Naive B cell (primary cell): ENCODE data around the gene RIPPLY1. TPM values are rescaled to one million over a fixed set of nuclear protein-coding genes. Genes with fewer than 3 reads are reported as not detected.
"Not testable (repeated sequence)": the region's sequence is repeated elsewhere in the genome, so short reads cannot be mapped to it uniquely, and the experiment has no call there.

Experiments
- ATAC-seq, 2 donors: fragments of 150-1000 bp; cut with Tn5 transposase; 2 replicates each; pipeline ENCODE4 v1.10.0; 2021; ENCODE audit warnings: low read depth in 2 of 2, mild to moderate bottlenecking in 2 of 2, moderate library complexity in 2 of 2
- DNase-seq: peaks from one replicate; pipeline ENCODE4 v3.0.0; 2022
- H3K27ac Mint-ChIP-seq, 6 donors: one replicate each; pipeline ENCODE4 v1.8.0; 2020 to 2022; ENCODE audit warnings: mild to moderate bottlenecking in 6 of 6, mixed read lengths in 6 of 6, moderate library complexity in 5 of 6, inconsistent platforms in 2 of 6
- H3K27me3 Mint-ChIP-seq, 3 donors: one replicate each; pipeline ENCODE4 v1.8.0; 2021 to 2022; ENCODE audit warnings: mixed read lengths in 3 of 3, mild to moderate bottlenecking in 1 of 3
- H3K36me3 Mint-ChIP-seq, 2 donors: one replicate each; pipeline ENCODE4 v1.8.0; 2020 to 2022; ENCODE audit warnings: mixed read lengths in 2 of 2, inconsistent platforms in 1 of 2, mild to moderate bottlenecking in 1 of 2
- H3K4me1 Mint-ChIP-seq, 3 donors: one replicate each; pipeline ENCODE4 v1.8.0; 2020 to 2022; ENCODE audit warnings: mixed read lengths in 3 of 3, inconsistent platforms in 1 of 3, mild to moderate bottlenecking in 1 of 3, moderate library complexity in 1 of 3
- H3K4me3 Mint-ChIP-seq, 8 donors: one replicate each; pipeline ENCODE4 v1.8.0; 2020 to 2022; ENCODE audit warnings: mild to moderate bottlenecking in 8 of 8, mixed read lengths in 8 of 8, moderate library complexity in 8 of 8, inconsistent platforms in 2 of 8
- H3K9me3 Mint-ChIP-seq, 7 donors: one replicate each; pipeline ENCODE4 v1.8.0; 2020 to 2022; ENCODE audit warnings: mixed read lengths in 7 of 7, mild to moderate bottlenecking in 5 of 7, inconsistent platforms in 2 of 7, moderate library complexity in 1 of 7
- polyA plus RNA-seq, 6 donors: library from polyadenylated mRNA; unstranded; fragments of 300-500 nt; fragmentation: Illumina TruSeq; gene quantifications; one replicate each; pipeline ENCODE4 v1.2.3, GENCODE V29; 2021; ENCODE audit warnings: low read depth in 6 of 6

Gene RIPPLY1
- polyA plus RNA-seq, 6 donors from 2014 or later, result not detected

GRCh38 chrX:106901781-106902219 is 1.3 kb downstream of the RIPPLY1 start:
- no peaks in the 10 kb centered on the region for H3K4me1 Mint-ChIP-seq
- H3K27ac Mint-ChIP-seq, result no peak overlapping the region
- no peak for DNase-seq
- peaks cover 0 to 1% (median 0%) of the 10 kb centered on the region in 7 donors for H3K9me3 Mint-ChIP-seq
- no peaks in the 10 kb centered on the region for H3K36me3 Mint-ChIP-seq
- no peak for ATAC-seq
- H3K27me3 Mint-ChIP-seq, result peaks cover 0 to 8% (median 0%) of the 10 kb centered on the region in 3 donors
- no peak overlapping the region for H3K4me3 Mint-ChIP-seq

DNA sequence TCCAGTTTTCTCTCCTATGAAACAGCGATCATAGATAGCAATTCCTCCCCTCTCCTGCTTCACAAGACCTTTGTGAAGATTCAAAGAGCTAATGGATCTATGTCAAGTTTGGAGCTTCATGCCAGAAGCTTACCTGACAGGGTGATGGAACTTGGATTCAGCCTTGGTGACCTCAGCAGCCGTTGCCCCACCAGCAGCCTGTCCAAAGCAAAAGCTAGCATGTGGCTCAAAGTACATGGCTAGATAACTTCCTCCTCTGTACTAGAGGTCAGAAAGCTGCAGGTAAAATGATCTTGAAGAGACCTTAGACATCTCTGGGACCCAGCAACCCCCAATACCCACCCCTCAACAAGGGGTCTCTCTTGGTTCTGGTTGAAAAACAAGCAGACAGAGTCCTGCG is 1.8 kb downstream of the RIPPLY1 start:
- H3K27ac Mint-ChIP-seq, result peak overlapping the region in 1 of 6 donors; percentile 91
- H3K4me3 Mint-ChIP-seq, result no peak overlapping the region
- DNase-seq, result no peak
- no peaks in the 10 kb centered on the region for H3K4me1 Mint-ChIP-seq
- H3K27me3 Mint-ChIP-seq, result peaks cover 0 to 11% (median 1%) of the 10 kb centered on the region in 3 donors
- ATAC-seq, result no peak
- no peaks in the 10 kb centered on the region for H3K36me3 Mint-ChIP-seq
- H3K9me3 Mint-ChIP-seq, result peaks cover 0 to 1% (median 0%) of the 10 kb centered on the region in 7 donors

- ATAC-seq (no peak), DNase-seq (no peak)
- Mint-ChIP-seq H3K27me3 (peaks cover 0 to 24% (median 5%) of the 10 kb centered on the region in 3 donors), H3K9me3 (peaks cover 0 to 1% (median 0%) of the 10 kb centered on the region in 7 donors), H3K27ac (no peak overlapping the region), H3K4me3 (no peak overlapping the region), H3K36me3 (no peaks in the 10 kb centered on the region), H3K4me1 (no peaks in the 10 kb centered on the region)
Measured at GRCh38 chrX:106899841-106900240, 3.3 kb downstream of the RIPPLY1 start.

DNA sequence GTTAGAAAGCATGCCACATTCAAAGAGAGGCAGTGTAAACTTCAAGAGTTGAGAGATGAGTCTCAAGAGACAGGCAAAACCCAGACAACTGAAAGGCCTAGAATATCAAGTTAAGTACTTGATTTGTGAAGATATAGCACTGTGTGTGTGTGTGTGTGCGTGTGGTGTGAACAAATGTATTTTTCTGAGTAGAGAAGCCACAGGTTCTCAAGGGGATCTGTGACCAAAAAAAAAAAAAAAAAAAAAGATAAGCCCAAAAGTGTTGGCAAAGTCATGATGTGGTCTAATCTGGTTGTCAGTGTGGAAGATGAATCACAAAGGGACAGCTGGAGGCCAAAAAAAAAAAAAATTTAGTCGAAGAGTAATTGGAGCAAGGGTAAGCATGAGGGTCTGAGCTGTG is 3.9 kb downstream of the RIPPLY1 start:
- H3K27me3 Mint-ChIP-seq, result peaks cover 0 to 24% (median 5%) of the 10 kb centered on the region in 3 donors
- no peak for DNase-seq
- no peak overlapping the region for H3K4me3 Mint-ChIP-seq
- no peaks in the 10 kb centered on the region for H3K4me1 Mint-ChIP-seq
- H3K27ac Mint-ChIP-seq, result peak overlapping the region in 2 of 6 donors; percentile 12 to 89
- no peaks in the 10 kb centered on the region for H3K36me3 Mint-ChIP-seq
- H3K9me3 Mint-ChIP-seq, result peaks cover 0 to 1% (median 0%) of the 10 kb centered on the region in 7 donors
- ATAC-seq, result no peak

- DNase-seq (peak; percentile 11), ATAC-seq (peak; percentile 53 to 55)
- H3K27me3 Mint-ChIP-seq, result peaks cover 0 to 27% (median 6%) of the 10 kb centered on the region in 3 donors
- H3K36me3 Mint-ChIP-seq, result no peaks in the 10 kb centered on the region
- H3K9me3 Mint-ChIP-seq, result peaks cover 0 to 1% (median 0%) of the 10 kb centered on the region in 7 donors
- no peak overlapping the region for H3K27ac Mint-ChIP-seq
- no peaks in the 10 kb centered on the region for H3K4me1 Mint-ChIP-seq
- no peak overlapping the region for H3K4me3 Mint-ChIP-seq
Measured at GRCh38 chrX:106898462-106898861, 4.7 kb downstream of the RIPPLY1 start.

GRCh38 chrX:106897259-106897658 is 5.9 kb downstream of the RIPPLY1 start:
- Mint-ChIP-seq H3K27me3 (peaks cover 0 to 39% (median 10%) of the 10 kb centered on the region in 3 donors), H3K9me3 (peaks cover 0 to 1% (median 0%) of the 10 kb centered on the region in 7 donors), H3K27ac (no peak overlapping the region), H3K36me3 (no peaks in the 10 kb centered on the region), H3K4me1 (no peaks in the 10 kb centered on the region), H3K4me3 (no peak overlapping the region)
- ATAC-seq, result no peak
- DNase-seq, result no peak

DNA sequence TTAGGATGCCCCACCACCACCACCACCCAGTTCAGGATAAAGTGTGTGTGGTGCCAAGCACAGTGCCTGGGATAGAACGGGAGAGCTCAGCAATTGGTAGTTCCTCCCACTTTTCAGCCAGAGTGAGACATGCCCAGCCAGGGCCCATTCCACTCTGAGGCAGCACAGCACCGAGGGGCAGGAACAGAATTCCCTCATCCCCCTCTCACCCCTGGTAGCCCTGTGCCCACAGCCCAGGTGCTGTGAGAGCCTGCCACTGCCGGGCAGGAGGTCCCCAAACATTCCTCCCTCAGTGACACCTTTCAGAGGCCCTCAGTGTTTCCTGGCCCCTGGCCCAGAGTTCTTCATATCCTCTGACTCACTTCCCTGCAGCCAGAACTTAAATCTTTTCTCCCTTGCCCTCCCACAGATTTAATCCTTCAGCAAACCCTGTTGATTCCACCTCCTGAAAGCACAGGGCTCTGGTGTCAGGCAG is 8.1 kb downstream of the RIPPLY1 start:
- Mint-ChIP-seq H3K4me1 (no peaks in the 10 kb centered on the region), H3K9me3 (peaks cover 0 to 1% (median 0%) of the 10 kb centered on the region in 7 donors), H3K36me3 (no peaks in the 10 kb centered on the region), H3K27ac (no peak overlapping the region), H3K27me3 (peaks cover 10 to 47% (median 15%) of the 10 kb centered on the region in 3 donors), H3K4me3 (peak overlapping the region in 1 of 8 donors; percentile 63)
- no peak for ATAC-seq
- no peak for DNase-seq

DNA sequence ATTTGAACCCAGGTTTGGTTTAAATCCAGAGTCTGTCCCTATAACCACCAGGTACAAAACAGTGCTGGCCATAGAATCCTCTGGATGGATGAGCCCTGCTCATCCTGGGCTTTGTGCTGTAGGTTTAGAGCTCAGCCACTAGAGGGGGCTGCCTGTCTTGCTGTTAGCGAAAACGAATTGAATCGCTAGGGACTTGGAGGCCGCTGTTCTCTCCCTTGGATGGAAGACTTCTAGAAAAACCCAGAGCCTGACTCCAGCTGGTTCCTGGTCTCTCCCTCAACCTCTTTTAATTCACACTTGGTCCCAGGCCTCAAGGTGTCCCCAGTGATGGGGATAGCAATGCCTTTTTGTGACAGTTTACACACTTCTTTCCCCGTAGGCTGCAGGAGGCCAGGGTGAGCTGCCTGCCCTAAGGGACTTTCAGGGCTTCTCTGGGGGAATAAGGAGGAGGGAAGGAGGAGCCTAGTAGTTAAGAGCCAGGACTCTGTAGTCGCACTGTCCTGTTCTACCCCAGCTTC is 8.7 kb downstream of the RIPPLY1 start:
- Mint-ChIP-seq H3K4me1 (no peaks in the 10 kb centered on the region), H3K27me3 (peaks cover 10 to 52% (median 15%) of the 10 kb centered on the region in 3 donors), H3K4me3 (no peak overlapping the region), H3K9me3 (peaks cover 0 to 1% (median 0%) of the 10 kb centered on the region in 7 donors), H3K36me3 (no peaks in the 10 kb centered on the region), H3K27ac (no peak overlapping the region)
- ATAC-seq, result peak in 1 of 2 donors; percentile 40
- peak; percentile 24 for DNase-seq

- ATAC-seq, result no peak
- Mint-ChIP-seq H3K4me1 (no peaks in the 10 kb centered on the region), H3K4me3 (no peak overlapping the region)
Measured at GRCh38 chrX:106891762-106892460, 11.2 kb downstream of the RIPPLY1 start.

GRCh38 chrX:106889468-106889867 is 13.7 kb downstream of the RIPPLY1 start:
- DNase-seq (no peak), ATAC-seq (no peak)
- peaks cover 18 to 44% (median 18%) of the 10 kb centered on the region in 3 donors for H3K27me3 Mint-ChIP-seq
- H3K36me3 Mint-ChIP-seq, result no peaks in the 10 kb centered on the region
- peak overlapping the region in 1 of 6 donors; percentile 34 for H3K27ac Mint-ChIP-seq
- H3K9me3 Mint-ChIP-seq, result peaks cover 0 to 6% (median 0%) of the 10 kb centered on the region in 7 donors
- H3K4me3 Mint-ChIP-seq, result no peak overlapping the region
- H3K4me1 Mint-ChIP-seq, result no peaks in the 10 kb centered on the region

More at GRCh38 chrX:106891762-106892460, 11.2 kb downstream of the RIPPLY1 start:
- H3K27ac Mint-ChIP-seq, result no peak overlapping the region
- H3K9me3 Mint-ChIP-seq, result peaks cover 0 to 6% (median 0%) of the 10 kb centered on the region in 7 donors
- no peak for DNase-seq
- no peaks in the 10 kb centered on the region for H3K36me3 Mint-ChIP-seq
- peaks cover 18 to 59% (median 21%) of the 10 kb centered on the region in 3 donors for H3K27me3 Mint-ChIP-seq

DNA sequence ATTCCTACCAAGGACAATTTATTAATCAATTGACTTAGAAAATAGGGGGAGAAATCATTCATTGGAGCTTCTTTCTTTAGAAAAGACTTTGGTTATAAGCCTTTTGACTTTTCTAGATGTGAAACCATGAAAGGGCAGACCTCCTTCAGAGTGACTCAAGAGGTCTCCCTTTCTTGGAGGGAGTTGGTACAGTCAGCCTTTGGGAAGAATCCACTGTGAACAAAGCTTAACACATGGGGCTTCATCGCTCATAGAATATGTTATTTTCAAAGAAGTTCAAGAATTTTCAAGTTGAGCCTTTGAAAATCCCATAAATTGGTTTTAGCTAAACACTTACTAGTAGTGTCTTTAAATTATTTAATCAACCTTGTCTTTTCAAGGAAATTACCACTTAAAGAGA is 28.0 kb downstream of the RIPPLY1 start:
- Mint-ChIP-seq H3K27ac (no peak overlapping the region), H3K27me3 (peaks cover 0 to 29% (median 6%) of the 10 kb centered on the region in 3 donors), H3K36me3 (no peaks in the 10 kb centered on the region), H3K9me3 (no peaks in the 10 kb centered on the region), H3K4me1 (no peaks in the 10 kb centered on the region), H3K4me3 (no peak overlapping the region)
- ATAC-seq (no peak), DNase-seq (no peak)

GRCh38 chrX:106874075-106874474 is 29.1 kb downstream of the RIPPLY1 start:
- no peaks in the 10 kb centered on the region for H3K4me1 Mint-ChIP-seq
- ATAC-seq (no peak), DNase-seq (no peak)
- H3K27me3 Mint-ChIP-seq, result peaks cover 0 to 23% (median 2%) of the 10 kb centered on the region in 3 donors
- H3K36me3 Mint-ChIP-seq, result no peaks in the 10 kb centered on the region
- no peak overlapping the region for H3K4me3 Mint-ChIP-seq
- no peak overlapping the region for H3K27ac Mint-ChIP-seq
- no peaks in the 10 kb centered on the region for H3K9me3 Mint-ChIP-seq

- H3K4me3 Mint-ChIP-seq, ATAC-seq, H3K4me1 Mint-ChIP-seq, H3K9me3 Mint-ChIP-seq, H3K36me3 Mint-ChIP-seq, DNase-seq, H3K27ac Mint-ChIP-seq: not testable (repeated sequence)
- peaks cover 0 to 19% (median 0%) of the 10 kb centered on the region in 3 donors for H3K27me3 Mint-ChIP-seq
Measured at GRCh38 chrX:106872796-106873195, 30.3 kb downstream of the RIPPLY1 start.

- no peaks in the 10 kb centered on the region for H3K4me1 Mint-ChIP-seq
- peaks cover 0 to 11% (median 3%) of the 10 kb centered on the region in 7 donors for H3K9me3 Mint-ChIP-seq
- H3K27me3 Mint-ChIP-seq, result no peaks in the 10 kb centered on the region
- no peaks in the 10 kb centered on the region for H3K36me3 Mint-ChIP-seq
- no peak overlapping the region for H3K4me3 Mint-ChIP-seq
- DNase-seq (no peak), ATAC-seq (no peak)
- no peak overlapping the region for H3K27ac Mint-ChIP-seq
Measured at GRCh38 chrX:106863697-106864096, 39.4 kb downstream of the RIPPLY1 start.
